GM19324 (cell line): Measurements from ENCODE around the gene KLF6.

Experiments
- ATAC-seq: cut with Tn5 transposase; IDR thresholded peaks from one replicate; pipeline ENCODE4 v1.9.1; 2021; ENCODE audit warnings: mild to moderate bottlenecking, moderate library complexity; ENCODE audit not compliant: unreplicated experiment, low FRiP score

The KLF6 gene

DNA sequence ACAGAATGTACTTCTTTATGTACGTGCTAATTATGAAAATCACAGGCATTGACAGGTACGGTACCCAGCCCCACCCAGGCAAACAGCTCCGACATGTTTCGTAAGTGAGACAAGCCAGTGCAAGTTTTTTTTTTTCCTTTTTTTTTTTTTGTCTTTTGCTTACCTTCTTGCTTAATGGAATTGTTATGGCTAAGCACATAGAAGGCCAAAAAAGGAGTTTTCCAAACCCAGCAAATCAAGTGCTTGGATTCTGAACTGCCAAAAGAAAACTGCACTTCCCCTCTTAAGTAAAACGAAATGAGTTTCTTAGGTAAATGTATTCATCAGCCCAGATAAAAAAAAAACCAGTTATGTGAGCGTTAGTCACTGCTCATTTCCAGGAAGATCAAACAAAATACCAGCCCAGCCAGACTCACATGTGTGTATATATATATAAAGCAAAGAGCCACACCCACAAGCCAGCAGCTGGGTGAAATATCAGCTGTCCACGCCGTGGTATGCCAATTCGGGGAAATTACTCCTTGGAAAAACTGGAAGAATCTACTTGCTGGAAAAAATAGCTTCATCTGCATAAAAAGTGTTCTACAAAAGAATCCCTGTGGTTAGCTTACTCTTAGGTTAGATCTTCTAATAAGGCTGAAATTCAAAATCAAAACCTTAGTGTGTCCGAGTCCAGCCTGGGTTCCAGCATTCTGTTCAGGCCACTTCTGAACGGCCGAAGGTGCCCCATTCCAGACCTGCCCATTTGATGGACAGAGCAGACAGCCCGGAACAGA is 8.0 kb downstream of the KLF6 start:
- no peak for ATAC-seq

DNA sequence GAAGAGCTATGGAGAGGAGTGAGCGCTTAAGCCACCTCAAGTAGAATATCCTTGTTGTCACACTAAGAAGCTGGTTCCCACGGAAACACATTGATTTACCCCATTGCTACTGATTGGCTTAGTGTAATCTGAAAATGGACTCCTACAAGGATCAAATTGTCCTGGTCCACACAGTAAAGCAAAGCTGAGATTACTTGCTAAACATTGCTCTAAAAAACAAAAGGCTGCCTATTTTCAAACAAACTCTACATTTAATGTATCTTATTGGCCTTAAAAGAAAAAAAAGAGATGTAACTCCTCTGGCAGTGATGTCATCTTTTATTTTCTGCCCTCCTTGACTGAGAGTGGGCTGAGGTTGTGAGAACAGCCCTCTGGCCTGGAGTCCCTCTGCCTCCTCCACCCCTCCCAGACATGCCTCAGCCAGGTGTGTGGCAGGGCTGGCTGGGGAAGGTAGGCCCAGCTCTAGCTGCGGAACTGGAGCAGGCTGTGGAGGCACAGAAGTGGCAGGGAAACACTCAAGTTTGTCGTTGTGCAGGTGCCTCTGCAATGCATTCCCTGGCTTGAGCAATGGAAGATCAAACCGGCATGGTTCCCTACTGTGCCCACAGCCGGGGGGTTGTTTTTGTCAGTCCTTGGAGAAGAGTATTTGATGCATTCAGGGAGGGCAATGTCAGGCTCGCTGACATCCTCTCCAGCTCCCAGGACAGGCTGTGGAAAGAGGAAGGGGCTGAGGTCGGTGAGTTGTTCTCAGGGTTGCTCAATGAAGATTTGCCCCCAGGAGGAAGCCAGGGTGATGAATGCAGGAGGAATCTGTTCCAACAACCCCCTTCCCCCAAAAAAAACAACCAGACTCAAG is 9.1 kb downstream of the KLF6 start:
- ATAC-seq = no peak

DNA sequence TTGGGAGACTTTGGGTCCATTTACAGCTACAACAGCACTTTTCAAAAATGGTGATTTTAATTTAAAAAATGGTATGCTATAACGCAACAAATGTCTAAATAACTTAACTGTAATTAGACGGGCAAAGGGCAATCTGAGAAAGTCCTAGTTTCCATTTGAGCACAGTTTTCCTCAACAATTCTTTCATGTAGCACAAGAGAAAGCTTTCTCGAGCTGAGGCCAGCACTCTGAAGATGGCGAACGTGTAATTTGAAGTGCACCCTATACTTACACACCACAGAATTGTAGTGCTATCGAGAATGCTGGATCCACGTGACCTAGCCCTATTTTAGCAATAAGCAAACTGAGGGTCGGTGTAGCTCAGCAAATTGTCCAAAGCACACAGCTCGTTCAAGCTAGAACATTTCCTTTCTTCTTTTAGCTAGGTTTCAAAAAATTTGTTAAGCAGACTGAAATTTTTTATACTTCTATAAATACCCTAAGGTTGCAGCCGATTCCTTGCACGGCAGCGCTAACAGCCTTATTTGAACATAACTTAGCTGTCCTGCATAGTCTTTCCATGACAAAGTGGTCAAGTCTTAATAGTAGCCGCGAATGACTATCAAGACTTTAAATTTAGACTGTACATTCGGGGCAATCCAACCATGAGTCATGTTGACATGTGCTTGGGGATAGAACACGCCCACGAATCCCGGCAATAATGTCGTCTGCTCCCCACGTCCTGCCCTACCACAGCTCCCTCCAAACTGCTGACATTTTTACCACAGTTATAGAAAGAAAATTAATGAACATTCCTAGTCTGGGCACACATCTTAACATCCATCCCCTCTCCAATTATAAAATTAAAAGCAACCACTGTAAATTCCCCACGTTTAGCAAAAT is 10.0 kb downstream of the KLF6 start:
- ATAC-seq = no peak

DNA sequence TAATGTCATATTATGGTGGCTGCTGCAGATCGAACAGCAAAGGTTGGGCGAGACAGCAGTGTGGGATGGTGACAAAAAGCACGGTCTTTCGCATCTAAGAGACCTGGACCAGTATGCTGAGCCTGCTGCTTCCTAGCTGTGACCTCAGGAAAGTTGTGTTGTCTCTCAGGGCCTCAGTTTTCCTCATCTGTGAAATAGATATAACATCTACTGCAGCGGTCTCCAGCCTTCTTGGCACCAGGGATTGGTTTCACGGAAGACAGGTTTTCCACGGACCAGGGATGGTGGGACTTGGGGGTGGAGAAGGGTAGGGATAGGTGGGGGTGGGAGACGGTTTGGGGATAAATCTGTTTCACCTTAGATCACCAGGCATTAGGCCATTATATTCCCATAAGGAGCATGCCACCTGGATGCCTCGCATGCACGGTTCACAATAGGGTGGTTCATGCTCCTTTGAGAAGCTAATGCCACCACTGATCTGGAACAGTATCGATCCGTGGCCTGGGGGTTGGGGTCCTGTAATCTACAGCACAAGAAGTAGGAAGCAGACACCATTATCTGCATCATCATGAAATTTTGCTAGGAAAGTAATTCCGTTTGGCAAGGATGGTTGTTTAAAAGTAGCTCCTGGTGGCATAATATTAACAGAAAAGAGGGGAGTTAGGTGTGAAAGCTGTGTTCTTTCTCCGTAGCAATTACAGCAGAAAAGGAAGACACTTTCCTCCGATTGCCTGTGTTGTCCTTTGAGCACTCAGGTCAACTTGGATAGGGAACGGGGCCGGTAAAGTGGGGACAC is 10.8 kb downstream of the KLF6 start:
- ATAC-seq = no peak

DNA sequence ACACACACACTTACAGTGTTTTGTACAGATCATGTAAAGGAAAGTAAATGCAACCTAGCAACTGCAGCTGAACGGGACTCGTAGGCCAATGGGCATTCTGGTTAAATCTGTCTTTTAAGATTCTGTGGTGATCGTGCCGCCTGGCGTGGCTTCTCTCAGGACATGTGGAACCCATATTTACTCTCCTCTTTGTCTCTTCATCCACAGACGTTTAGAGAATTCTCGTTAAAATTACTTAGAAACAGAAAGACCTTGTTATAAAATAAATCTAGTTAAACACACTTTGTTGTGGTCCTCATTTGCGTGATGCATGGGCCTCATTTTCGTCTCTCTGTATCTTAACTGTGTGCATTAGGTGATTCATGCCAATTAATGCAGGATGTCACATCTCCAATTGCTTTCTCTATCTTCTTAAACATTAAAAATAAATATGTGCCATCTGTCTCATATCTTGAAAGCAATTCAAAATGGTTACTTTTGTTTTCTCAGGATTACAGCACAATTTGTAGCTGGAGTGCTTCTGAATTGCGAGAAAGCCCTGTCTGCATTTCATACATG is 11.5 kb downstream of the KLF6 start:
- no peak for ATAC-seq

DNA sequence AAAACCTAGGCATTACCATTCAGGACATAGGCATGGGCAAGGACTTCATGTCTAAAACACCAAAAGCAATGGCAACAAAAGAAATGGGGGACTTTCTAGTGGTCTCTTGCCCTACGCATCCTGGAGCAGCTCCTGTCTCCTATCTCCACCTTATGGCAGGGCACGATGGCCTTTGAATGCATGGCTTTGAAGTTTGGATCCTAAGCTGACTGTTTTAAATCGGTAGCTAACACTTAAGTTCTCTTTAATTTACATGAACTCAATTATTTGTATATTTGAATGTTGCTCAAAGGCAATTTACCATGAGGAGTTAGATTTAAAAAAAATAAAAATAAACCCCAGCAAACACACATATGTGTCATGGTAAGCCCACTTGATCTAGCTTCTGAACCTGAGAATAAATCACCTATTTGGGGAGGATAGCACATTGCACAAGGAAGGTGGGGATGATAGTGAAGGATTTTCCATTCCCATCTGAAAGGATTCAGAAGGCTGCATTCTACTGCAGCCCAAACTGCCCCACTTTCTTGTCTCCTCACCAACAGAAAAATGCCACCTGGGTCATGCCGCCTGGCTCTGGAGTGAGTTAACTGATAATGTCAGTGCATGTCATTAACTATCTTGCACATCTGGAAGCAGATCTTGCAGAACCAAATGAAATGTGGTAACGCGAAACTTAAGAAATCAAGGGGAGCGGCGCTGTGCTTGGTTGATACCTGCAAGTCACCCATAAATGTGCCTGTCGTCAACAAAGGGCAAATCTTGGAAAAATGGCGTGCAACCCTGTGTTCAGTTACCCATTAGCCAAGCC is 12.4 kb downstream of the KLF6 start:
- ATAC-seq = no peak

DNA sequence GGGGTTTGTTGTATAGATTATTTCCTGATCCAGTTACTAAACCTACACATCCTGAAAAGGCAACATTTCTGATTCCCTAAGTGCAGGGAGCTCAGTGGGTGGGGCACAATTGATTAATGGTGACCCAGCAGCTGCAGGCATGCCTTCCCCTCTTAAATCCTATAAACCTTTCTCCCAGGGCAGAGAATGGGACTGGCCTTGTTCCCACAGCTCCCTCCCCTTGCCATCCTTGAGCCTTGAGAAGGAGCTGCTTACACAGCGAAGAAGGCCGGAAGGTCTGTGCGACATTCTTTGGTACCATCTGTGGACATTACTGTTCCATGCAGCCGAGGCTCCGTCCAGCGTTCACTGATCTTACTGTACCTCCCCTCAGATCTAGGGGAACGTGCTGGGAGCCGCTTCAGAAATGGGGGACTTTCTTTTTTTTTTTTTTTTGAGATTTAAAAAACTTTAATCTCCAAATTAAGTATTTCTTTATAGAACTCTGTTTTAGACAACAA is 14.3 kb downstream of the KLF6 start:
- ATAC-seq = no peak

DNA sequence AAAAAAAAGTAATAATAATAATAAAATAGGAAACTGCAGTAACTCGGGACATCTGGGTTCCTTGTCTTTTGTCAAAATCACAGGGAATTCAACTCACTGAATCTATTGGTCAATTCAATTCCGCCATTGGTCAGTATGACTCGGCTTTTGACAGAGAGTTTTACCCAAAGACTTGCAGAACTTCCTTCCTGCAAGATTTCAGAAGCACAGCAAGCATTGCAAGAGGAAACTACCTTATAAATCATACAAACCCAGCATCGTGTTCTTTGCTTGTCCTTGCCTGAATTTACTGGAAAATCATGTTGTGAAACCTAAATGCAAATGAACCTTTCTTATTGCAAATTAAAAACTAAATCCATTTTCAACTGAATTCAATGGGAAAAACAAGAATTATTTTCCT is 15.5 kb downstream of the KLF6 start:
- no peak for ATAC-seq

DNA sequence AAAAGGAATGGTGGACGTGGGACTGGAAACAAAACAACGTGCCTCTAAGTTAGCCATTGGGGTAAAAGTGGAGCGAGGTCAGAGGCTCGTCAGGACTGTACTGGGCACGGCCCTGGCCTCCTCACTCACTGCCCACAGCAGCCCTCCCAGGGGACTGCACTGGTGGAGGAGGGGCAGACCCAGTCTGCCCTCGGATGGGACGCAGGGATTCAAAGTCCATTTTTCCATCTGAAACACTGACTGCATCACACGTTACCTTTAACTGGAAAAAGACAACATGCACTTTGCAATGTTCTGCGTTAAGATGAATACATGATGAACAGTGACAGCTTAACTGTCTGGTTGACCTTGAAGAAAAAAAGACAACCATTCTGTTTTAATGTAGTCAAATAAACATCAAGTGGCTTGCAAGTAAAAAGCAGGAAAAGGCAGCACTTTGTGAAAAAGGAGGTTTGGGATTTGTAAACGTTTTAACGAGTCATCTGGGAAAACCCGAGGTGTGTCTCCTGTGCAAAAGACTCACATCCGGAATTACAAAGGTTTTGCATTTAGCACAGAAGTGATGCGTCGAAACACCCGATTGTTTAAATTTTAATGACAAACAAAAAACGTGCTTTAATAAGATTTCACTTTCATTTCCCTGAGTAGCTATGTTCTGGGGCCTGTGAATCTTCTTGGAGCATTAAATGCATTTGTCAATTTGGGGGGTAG is 18.8 kb downstream of the KLF6 start:
- ATAC-seq = no peak

DNA sequence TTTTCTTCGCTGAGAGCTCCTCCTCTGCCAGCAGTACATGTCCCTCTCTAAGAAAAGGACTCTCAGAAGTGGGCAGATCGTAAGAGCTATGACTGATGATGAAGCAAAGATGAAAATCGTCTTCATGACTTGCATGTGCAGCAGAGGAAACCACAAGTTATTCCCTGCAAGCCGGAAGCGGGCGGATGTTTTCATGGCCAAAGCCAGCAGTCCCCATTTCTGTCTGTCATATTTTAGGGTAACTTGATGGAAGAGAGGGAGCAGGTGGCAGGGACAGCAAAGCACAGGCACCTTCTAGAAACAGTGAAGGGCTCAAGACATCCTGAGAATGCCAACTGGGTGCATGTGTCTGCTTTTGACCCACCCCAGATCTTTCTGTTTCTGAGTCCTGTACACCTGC is 19.9 kb downstream of the KLF6 start:
- ATAC-seq = no peak

DNA sequence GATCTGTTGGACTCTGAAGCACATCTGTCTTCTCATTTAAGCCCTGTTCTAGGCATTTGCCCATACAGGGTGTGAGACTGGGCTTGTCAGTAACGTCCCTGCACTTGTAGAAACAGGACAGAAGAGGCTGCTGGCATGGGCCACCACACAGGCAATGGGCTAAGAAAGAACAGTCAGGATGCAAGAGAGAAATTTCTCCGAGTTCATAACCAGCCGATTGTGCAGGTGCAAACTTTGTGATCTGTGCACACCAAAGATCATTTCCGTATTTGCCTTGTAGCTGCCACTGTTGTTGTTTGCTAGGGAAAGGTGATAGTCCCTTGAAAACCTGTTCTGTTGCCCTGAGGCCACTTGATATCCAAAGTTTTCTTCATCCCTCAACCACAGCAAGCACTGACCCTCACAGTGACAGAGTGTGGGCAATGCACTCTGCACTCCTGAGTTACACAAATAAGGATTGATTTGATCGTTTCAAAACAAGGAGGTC is 20.3 kb downstream of the KLF6 start:
- no peak for ATAC-seq

DNA sequence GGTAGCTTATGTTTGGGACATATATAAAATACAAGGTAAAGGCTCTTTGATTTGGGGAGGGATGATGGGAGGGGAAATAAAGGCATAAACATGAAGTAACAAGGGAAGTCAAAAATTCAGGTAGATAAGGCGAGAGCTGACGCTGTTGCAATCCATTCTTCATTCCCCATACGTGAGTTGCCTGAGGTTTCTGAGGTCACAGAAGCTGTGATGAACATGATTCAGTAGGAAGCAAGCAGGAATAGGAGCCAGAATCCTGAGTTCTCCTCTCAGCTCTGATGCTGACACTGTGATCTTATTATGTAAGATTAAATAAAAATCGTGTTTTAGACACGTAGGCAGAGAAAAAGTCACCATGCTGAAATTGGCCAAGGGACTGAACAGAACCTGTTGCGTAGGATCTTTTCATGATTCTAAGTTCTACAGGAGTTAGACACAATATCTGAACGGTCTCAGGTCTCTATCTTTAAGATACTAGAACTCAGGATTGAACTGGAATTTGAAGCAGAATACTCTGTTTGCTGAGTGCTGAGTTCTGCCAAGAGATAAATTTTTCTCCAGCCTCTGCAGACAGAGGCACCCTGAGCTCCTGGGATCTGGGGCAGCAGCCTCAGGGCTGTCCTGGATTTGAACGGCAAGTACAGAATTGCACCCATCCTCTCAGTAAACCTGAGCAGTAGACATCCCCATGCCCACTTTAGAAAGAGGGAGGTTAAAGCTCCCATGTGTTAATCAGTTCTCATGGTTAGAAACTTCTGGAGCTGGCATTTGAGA is 21.0 kb downstream of the KLF6 start:
- ATAC-seq = no peak

DNA sequence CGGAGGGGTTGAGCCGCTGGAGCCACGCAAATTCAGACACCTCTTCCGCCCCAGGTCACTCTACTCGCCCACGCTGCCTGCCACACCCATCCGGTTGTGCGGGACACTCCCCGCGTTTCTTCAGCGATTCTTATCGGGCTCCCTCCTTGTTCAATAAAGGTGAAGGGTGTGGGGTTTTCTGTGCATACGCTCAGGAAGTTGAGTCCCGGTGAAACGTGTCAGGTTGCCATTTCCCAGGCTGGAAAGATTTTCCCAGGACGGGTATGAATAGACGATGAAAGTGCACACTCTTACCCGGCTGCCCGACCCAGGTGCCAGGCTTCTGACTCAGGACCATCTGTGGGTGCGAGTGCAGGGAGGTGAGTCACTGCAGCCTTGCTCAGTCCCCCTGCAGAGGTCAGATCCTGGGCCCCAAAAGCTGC is 22.0 kb downstream of the KLF6 start:
- ATAC-seq = no peak

DNA sequence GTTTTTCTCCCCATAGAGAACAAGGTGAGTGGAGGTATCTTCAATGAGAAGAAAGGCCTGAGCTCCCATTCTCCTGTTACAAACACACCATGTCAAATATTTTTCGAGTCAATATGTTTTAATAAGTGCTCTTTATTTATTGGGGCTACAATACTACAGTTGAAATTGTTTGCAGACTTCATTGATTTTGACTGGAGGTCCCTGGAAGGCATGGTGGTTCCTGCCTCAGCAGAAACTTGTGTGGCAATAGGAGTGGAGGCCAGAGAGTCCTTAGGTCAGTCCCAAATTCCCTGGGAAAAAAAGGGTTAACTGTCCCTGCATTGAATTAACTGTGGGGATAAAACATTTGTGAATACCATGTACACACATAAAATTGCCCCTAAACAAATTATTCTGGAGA is 22.7 kb downstream of the KLF6 start:
- no peak for ATAC-seq

DNA sequence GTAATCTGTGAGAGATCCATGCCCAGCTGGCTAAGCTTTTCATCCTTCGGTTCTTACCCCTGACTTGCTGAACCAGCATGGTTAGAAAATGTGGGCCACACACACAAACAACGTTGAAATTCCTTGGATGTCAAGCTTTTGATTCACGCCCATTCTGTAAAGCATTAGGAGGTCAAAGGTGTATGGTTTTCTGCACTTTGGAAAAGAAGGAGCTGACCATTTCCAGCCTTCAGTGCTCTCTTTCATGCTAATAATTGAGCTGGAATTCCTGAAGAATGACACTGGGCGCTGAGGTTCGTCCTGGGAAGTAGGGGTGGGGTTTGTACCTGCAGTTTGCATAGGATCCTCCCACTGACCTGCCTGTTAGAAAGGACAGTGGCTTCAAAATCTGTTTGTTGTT is 23.1 kb downstream of the KLF6 start:
- no peak for ATAC-seq

DNA sequence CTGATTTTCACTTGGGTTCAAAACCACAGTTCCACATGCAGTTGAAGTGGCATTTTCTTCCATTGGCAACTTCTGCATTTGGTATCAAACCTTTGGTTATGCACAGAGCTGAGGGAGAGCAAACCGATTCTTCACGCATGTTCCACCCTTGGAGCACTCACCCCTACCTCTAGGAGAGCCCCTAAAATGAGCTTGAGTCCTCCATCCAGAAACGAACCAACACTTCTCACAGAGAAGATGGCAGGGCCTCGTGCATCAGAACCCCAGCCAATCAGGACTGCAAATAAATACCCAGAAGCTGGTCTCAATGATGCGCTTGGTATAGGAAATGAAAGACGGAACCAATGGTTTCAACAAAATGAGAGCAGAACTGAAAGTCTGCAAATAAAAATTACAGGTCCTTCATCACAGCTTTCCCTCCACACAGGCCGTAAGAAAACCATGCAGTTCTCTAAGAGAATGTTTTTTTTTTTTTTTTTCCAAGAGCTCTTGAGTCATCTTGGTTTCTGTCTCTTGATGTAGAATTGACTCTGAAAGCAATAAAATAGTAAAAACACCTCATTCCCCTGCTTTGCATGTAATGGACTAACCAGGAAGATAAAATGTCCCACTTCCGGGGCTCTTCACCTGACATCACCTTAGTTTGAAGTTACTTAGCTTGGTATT is 23.9 kb downstream of the KLF6 start:
- peak; percentile 45 for ATAC-seq

DNA sequence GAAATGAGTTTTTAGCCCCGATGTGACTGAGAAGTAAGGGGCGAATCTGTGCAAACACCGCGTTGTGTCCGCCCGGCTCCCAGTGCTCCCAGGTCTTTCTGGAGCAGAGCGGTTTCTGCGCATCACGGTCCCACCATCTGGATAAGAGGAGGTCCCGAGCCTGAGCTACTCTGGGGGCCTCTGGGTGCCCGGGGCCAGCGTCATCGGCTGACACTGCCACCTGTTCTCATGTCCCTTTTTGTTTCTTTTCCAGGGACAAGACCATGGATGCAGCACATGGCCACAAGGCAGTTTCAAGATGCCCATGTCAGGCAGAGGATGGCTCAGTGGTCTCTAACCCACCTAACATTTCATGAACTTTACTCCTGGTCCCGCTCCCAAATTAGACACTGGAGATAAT is 24.9 kb downstream of the KLF6 start:
- ATAC-seq = no peak
